SK-N-SH (cell line): ENCODE data around the gene GXYLT2. TPM values are rescaled to one million over a fixed set of nuclear protein-coding genes. Genes with fewer than 3 reads are reported as not detected.

ENCODE experiments used
- CTCF ChIA-PET: fragments of 300-600, 350-600 bp; formaldehyde crosslinking; extraction: SDS; loops from one replicate; lab custom pipeline; 2021; lab: Yijun Ruan, JAX
- POLR2A ChIA-PET: fragments of 350-600 bp; sonication (Branson Sonifier 250); formaldehyde crosslinking; extraction: SDS; loops from one replicate; lab custom pipeline; 2020; ENCODE audit warnings: antibody characterized with exemption, inconsistent platforms; lab: Yijun Ruan, JAX
- DNase-seq: peaks from one replicate; pipeline ENCODE4 v3.0.0; 2012
- H2AFZ ChIP-seq: fragments of 200-600 bp; sonication (generic); 2 replicates; pipeline ENCODE4 v1.8.1; 2016; ENCODE audit warnings: antibody characterized with exemption, mild to moderate bottlenecking, low read depth
- H3F3A ChIP-seq: fragments of 200-600 bp; sonication (generic); replicated peaks from 2 replicates; pipeline ENCODE3; 2016; ENCODE audit warnings: antibody characterized with exemption, mild to moderate bottlenecking; ENCODE audit not compliant: insufficient read depth
- H3K27ac ChIP-seq, 2 experiments: fragments of 200-500 bp in 1 of 2; fragments of 200-600 bp in 1 of 2; sonication (Bioruptor generic) in 1 of 2; sonication (generic), shearing (Covaris generic) in 1 of 2; 2 replicates each; pipeline versions ENCODE4 v1.5.1 to v1.6.1; 2014 to 2016; ENCODE audit warnings: low read depth in 2 of 2, inconsistent platforms in 1 of 2, low read length in 1 of 2, mild to moderate bottlenecking in 1 of 2, mixed read lengths in 1 of 2
- H3K27me3 ChIP-seq: fragments of 200-600 bp; sonication (generic), shearing (Covaris generic); 2 replicates; pipeline ENCODE4 v1.6.1; 2016; ENCODE audit warnings: mixed run types; ENCODE audit not compliant: insufficient read depth
- H3K36me3 ChIP-seq, 2 experiments: fragments of 200-500 bp in 1 of 2; fragments of 200-600 bp in 1 of 2; sonication (Bioruptor generic) in 1 of 2; sonication (generic) in 1 of 2; replicated peaks in 1 of 2; 2 replicates each; pipeline versions ENCODE3 to v1.5.1; 2014 to 2016; ENCODE audit warnings: low read length in 1 of 2, mild to moderate bottlenecking in 1 of 2; ENCODE audit not compliant: insufficient read depth in 2 of 2, control insufficient read depth in 1 of 2
- H3K4me1 ChIP-seq, 2 experiments: fragments of 200-500 bp in 1 of 2; fragments of 200-600 bp in 1 of 2; sonication (Bioruptor generic) in 1 of 2; sonication (generic), shearing (Covaris generic) in 1 of 2; 2 replicates each; pipeline versions ENCODE4 v1.5.1 to v1.6.1; 2014 to 2016; ENCODE audit warnings: low read depth in 1 of 2, low read length in 1 of 2, mixed run types in 1 of 2; ENCODE audit not compliant: insufficient read depth in 2 of 2, control insufficient read depth in 1 of 2
- H3K4me2 ChIP-seq: fragments of 200-600 bp; sonication (generic), shearing (Covaris generic); 2 replicates; pipeline ENCODE4 v1.6.1; 2017; ENCODE audit warnings: mixed run types
- H3K4me3 ChIP-seq, 2 experiments: fragments of 200-500 bp in 1 of 2; fragments of 200-600 bp in 1 of 2; sonication (Bioruptor generic) in 1 of 2; sonication (generic), shearing (Covaris generic) in 1 of 2; 2 replicates each; pipeline versions ENCODE4 v1.5.1 to v1.8.1; 2014 to 2016; ENCODE audit warnings: low read depth in 2 of 2, inconsistent platforms in 1 of 2, low read length in 1 of 2, mild to moderate bottlenecking in 1 of 2, mixed read lengths in 1 of 2, moderate library complexity in 1 of 2
- H3K79me2 ChIP-seq: fragments of 200-600 bp; sonication (generic); 2 replicates; pipeline ENCODE4 v1.8.1; 2017; ENCODE audit warnings: mild to moderate bottlenecking; ENCODE audit not compliant: insufficient read depth
- H3K9ac ChIP-seq: fragments of 200-600 bp; sonication (generic); 2 replicates; pipeline ENCODE4 v1.6.1; 2017; ENCODE audit warnings: mixed run types
- H3K9me2 ChIP-seq: fragments of 200-600 bp; sonication (generic); 2 replicates; pipeline ENCODE4 v1.6.1; 2017; ENCODE audit warnings: mixed run types
- H3K9me3 ChIP-seq: fragments of 200-600 bp; sonication (generic); 2 replicates; pipeline ENCODE4 v1.6.1; 2017; ENCODE audit warnings: mixed run types, mild to moderate bottlenecking, moderate library complexity
- H4K20me1 ChIP-seq: fragments of 200-600 bp; sonication (generic); 2 replicates; pipeline ENCODE4 v1.6.1; 2017; ENCODE audit warnings: mild to moderate bottlenecking, mixed run types; ENCODE audit not compliant: insufficient read depth
- ELF1 ChIP-seq: IDR thresholded peaks from 2 replicates; pipeline ENCODE4 v1.4.0; 2012
- EZH2phosphoT487 ChIP-seq: fragments of 200-600 bp; sonication (generic); IDR thresholded peaks from 2 replicates; pipeline ENCODE4 v1.6.1; 2017; ENCODE audit warnings: low read depth, mixed run types, mild to moderate bottlenecking, antibody characterized with exemption, moderate library complexity, borderline replicate concordance
- GABPA ChIP-seq: IDR thresholded peaks from 2 replicates; pipeline ENCODE4 v1.4.0; 2012; ENCODE audit warnings: low read depth, mild to moderate bottlenecking
- IRF3 ChIP-seq: fragments of 150-350 bp; IDR thresholded peaks from 2 replicates; pipeline ENCODE4 v1.6.1; 2016; ENCODE audit warnings: mild to moderate bottlenecking, low read depth, low read length
- JUND ChIP-seq: IDR thresholded peaks from 2 replicates; pipeline ENCODE4 v1.4.0; 2012
- MXI1 ChIP-seq: IDR thresholded peaks from 2 replicates; pipeline ENCODE4 v1.6.1; 2012; ENCODE audit warnings: mild to moderate bottlenecking, low read depth, low read length, improper control_type of control experiment
- NFIC ChIP-seq: IDR thresholded peaks from 2 replicates; pipeline ENCODE4 v1.4.0; 2012; ENCODE audit warnings: borderline replicate concordance
- RAD21 ChIP-seq: IDR thresholded peaks from 2 replicates; pipeline ENCODE4 v1.6.1; 2012; ENCODE audit warnings: mild to moderate bottlenecking, low read length
- RFX5 ChIP-seq: IDR thresholded peaks from 2 replicates; pipeline ENCODE4 v1.6.1; 2012; ENCODE audit warnings: mild to moderate bottlenecking, improper control_type of control experiment, low read length
- RXRA ChIP-seq: IDR thresholded peaks from 2 replicates; pipeline ENCODE4 v1.4.0; 2012; ENCODE audit warnings: low read depth, mild to moderate bottlenecking, borderline replicate concordance
- TCF12 ChIP-seq: IDR thresholded peaks from 2 replicates; pipeline ENCODE4 v1.4.0; 2012
- USF2 ChIP-seq: fragments of 150-350 bp; IDR thresholded peaks from 2 replicates; pipeline ENCODE4 v1.6.1; 2017; ENCODE audit warnings: antibody characterized with exemption, low read length, low read depth, borderline replicate concordance
- YY1 ChIP-seq: IDR thresholded peaks from 2 replicates; pipeline ENCODE4 v1.4.0; 2012; ENCODE audit warnings: low read depth, mild to moderate bottlenecking
- WGBS: methylation state at CpG from one replicate; pipeline ENCODE4 v1.1.6; 2017; ENCODE audit warnings: low lambda C conversion rate; 5-methylcytosine and 5-hydroxymethylcytosine counted together
- polyA plus RNA-seq, 3 experiments: library from polyadenylated mRNA; depleted of rRNA; stranded (reverse); fragments of >200 nt; gene quantifications; 2 replicates each; pipeline ENCODE4 v1.2.3, GENCODE V29; 2012
- TF ChIP-seq, protein P1 (sequence below): IDR thresholded peaks from 2 replicates; pipeline ENCODE4 v1.4.0; 2012; ENCODE audit warnings: low read depth, borderline replicate concordance

GXYLT2 gene
- polyA plus RNA-seq, 1 of the 3 experiments (the other 2 are of a cell fraction), result 9.1 TPM

GRCh38 chr3:73009750-73010149, 121.9 kb downstream of the GXYLT2 start:
- H3K27ac ChIP-seq, result no peak overlapping the region
- H3K9me3 ChIP-seq, result no peaks in the 10 kb centered on the region
- CTCF ChIA-PET, result interaction anchor here (1.7 to 3.5 kb wide), 2 partner anchors 12 to 16 kb away, joined by 4 to 14 read pairs; partner anchors contain the start of gene PPP4R2
- H3K36me3 ChIP-seq, result peaks cover 11 to 33% of the 10 kb centered on the region in 2 experiments
- TF ChIP-seq GABPA, result no peak
- POLR2A ChIA-PET, result no interaction called here
- no peak overlapping the region for H3K4me3 ChIP-seq
- 81% methylated on average over 3 of the region's 3 CpGs for WGBS
- DNase-seq, result no peak
- H3K9ac ChIP-seq, result no peak overlapping the region
- no peak overlapping the region for H2AFZ ChIP-seq
- no peaks in the 10 kb centered on the region for H3K9me2 ChIP-seq
- peaks cover 0 to 5% of the 10 kb centered on the region in 2 experiments; a peak in 2 of 4 replicates for H3K4me1 ChIP-seq
- H3F3A ChIP-seq, result peaks cover 3% of the 10 kb centered on the region
- H3K27me3 ChIP-seq, result no peaks in the 10 kb centered on the region
- H4K20me1 ChIP-seq, result peaks cover 96% of the 10 kb centered on the region
- H3K79me2 ChIP-seq, result peaks cover 100% of the 10 kb centered on the region
- H3K4me2 ChIP-seq, result no peak overlapping the region

- WGBS, result 97% methylated on average over 6 of the region's 6 CpGs
- Histone ChIP-seq H3F3A (peaks cover 3% of the 10 kb centered on the region), H4K20me1 (peaks cover 97% of the 10 kb centered on the region), H3K9me2 (no peaks in the 10 kb centered on the region), H3K9ac (no peak overlapping the region)
- no peak for TF ChIP-seq JUND
- TF ChIP-seq, protein P1, sequence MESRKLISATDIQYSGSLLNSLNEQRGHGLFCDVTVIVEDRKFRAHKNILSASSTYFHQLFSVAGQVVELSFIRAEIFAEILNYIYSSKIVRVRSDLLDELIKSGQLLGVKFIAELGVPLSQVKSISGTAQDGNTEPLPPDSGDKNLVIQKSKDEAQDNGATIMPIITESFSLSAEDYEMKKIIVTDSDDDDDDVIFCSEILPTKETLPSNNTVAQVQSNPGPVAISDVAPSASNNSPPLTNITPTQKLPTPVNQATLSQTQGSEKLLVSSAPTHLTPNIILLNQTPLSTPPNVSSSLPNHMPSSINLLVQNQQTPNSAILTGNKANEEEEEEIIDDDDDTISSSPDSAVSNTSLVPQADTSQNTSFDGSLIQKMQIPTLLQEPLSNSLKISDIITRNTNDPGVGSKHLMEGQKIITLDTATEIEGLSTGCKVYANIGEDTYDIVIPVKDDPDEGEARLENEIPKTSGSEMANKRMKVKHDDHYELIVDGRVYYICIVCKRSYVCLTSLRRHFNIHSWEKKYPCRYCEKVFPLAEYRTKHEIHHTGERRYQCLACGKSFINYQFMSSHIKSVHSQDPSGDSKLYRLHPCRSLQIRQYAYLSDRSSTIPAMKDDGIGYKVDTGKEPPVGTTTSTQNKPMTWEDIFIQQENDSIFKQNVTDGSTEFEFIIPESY, result no peak
- TF ChIP-seq ELF1, result no peak
- no peak for TF ChIP-seq NFIC
- no peak for TF ChIP-seq EZH2phosphoT487
- TF ChIP-seq USF2, result no peak
- no peak for TF ChIP-seq RAD21
- TF ChIP-seq MXI1, result no peak
- no peak for TF ChIP-seq RXRA
- no peak for TF ChIP-seq TCF12
- no peak for TF ChIP-seq IRF3
- no peak for TF ChIP-seq RFX5
- no peak for TF ChIP-seq YY1
- TF ChIP-seq, all 33 proteins: peak for 0
- H2AFZ ChIP-seq, result no peak overlapping the region
- ChIA-PET POLR2A (no interaction called here), CTCF (interaction anchor here (1.2 to 2.5 kb wide), 3 partner anchors 10 to 46 kb away, joined by 4 to 16 read pairs (median 5); no protein-coding TSS in a partner anchor)
- DNase-seq, result no peak
- no peaks in the 10 kb centered on the region for H3K27me3 ChIP-seq
- H3K27ac ChIP-seq, result no peak overlapping the region
- H3K79me2 ChIP-seq, result peaks cover 100% of the 10 kb centered on the region
- peaks cover 0 to 5% of the 10 kb centered on the region in 2 experiments; a peak in 2 of 4 replicates for H3K4me1 ChIP-seq
- no peak overlapping the region for H3K4me2 ChIP-seq
- H3K9me3 ChIP-seq, result no peaks in the 10 kb centered on the region
- peaks cover 11 to 35% of the 10 kb centered on the region in 2 experiments for H3K36me3 ChIP-seq
- H3K4me3 ChIP-seq, result no peak overlapping the region
Measured at GRCh38 chr3:73010158-73010557, 122.3 kb downstream of the GXYLT2 start.
